K562 (cell line): ENCODE measurements around the gene KAT6B. TPM values are rescaled to one million over a fixed set of nuclear protein-coding genes. Genes with fewer than 3 reads are reported as not detected.
A peak's percentile ranks its signal among the peaks of the same experiment; 100 is the strongest.

Experiments used
- ATAC-seq: fragments of 200-7000 bp; cut with Tn5 transposase; 3 replicates; pipeline ENCODE4 v1.9.1; 2020; ENCODE audit warnings: moderate library complexity
- BruUV-seq: library from RNA; stranded (reverse); fragments of 400-500 nt; replicated peaks from 2 replicates; lab custom pipeline; 2021; lab: Mats Ljungman, UMichigan
- CTCF ChIA-PET: fragments of 300-600 bp; formaldehyde crosslinking; extraction: SDS; loops from one replicate; lab custom pipeline; 2021; ENCODE audit warnings: low intra/inter-chr PET ratio; lab: Yijun Ruan, JAX
- POLR2A ChIA-PET: fragments of 300-600, 350-650 bp; sonication (Branson Sonifier 250); formaldehyde crosslinking; extraction: SDS; loops from one replicate; lab custom pipeline; 2021; ENCODE audit warnings: antibody characterized with exemption, inconsistent platforms; lab: Yijun Ruan, JAX
- DNase-seq, 4 experiments: peaks; one replicate each; pipeline versions ENCODE4 v3.0.0 to v3.0.0-alpha.2; 2011 to 2018; ENCODE audit warnings: low spot score in 3 of 4, mixed read lengths in 3 of 4; ENCODE audit errors: extremely low read depth in 1 of 4
- FAIRE-seq: peaks from 2 replicates; lab custom pipeline; 2011; peaks lifted over from hg19 to GRCh38; lab: Jason Lieb, UNC
- H2AFZ ChIP-seq: 2 replicates; pipeline ENCODE4 v1.6.0; 2011; ENCODE audit warnings: low read depth, low read length, control low read depth, inconsistent platforms
- H3K27ac ChIP-seq: fragments of 200-600 bp; 3 replicates; pipeline ENCODE4 v1.8.0; 2011; ENCODE audit warnings: low read depth, mild to moderate bottlenecking, control low read depth, inconsistent platforms, low read length, moderate library complexity, mixed read lengths; ENCODE audit errors: extremely low read depth
- H3K27me3 ChIP-seq, 2 experiments: fragments of 300-600 bp in 1 of 2; 2 replicates in 1 of 2; 3 replicates in 1 of 2; pipeline versions ENCODE4 v1.6.0 to v1.8.0; 2011; ENCODE audit warnings: inconsistent platforms in 2 of 2, low read length in 2 of 2, mild to moderate bottlenecking in 1 of 2, mixed read lengths in 1 of 2, moderate library complexity in 1 of 2; ENCODE audit not compliant: control insufficient read depth in 2 of 2, insufficient read depth in 2 of 2
- H3K36me3 ChIP-seq: fragments of 300-600 bp; 3 replicates; pipeline ENCODE4 v1.8.0; 2011; ENCODE audit warnings: mild to moderate bottlenecking, low read length, inconsistent platforms; ENCODE audit not compliant: control insufficient read depth, insufficient read depth
- H3K4me1 ChIP-seq, 2 experiments: fragments of 200-600 bp in 1 of 2; replicated peaks in 1 of 2; 2 replicates in 1 of 2; 3 replicates in 1 of 2; pipeline versions ENCODE4 v1.5.1 to v1.8.0; 2011; ENCODE audit warnings: inconsistent platforms in 2 of 2, low read length in 2 of 2, mild to moderate bottlenecking in 1 of 2, mixed read lengths in 1 of 2, moderate library complexity in 1 of 2; ENCODE audit not compliant: control insufficient read depth in 2 of 2, insufficient read depth in 2 of 2
- H3K4me2 ChIP-seq: 2 replicates; pipeline ENCODE4 v1.6.1; 2011; ENCODE audit warnings: low read length, control low read depth, inconsistent platforms, mixed read lengths; ENCODE audit not compliant: insufficient read depth
- H3K4me3 ChIP-seq: fragments of 200-600 bp; sonication (generic), shearing (Covaris generic); 2 replicates; pipeline ENCODE4 v1.5.1; 2016; ENCODE audit warnings: control low read depth, inconsistent platforms
- H3K79me2 ChIP-seq: fragments of 200-600 bp; 3 replicates; pipeline ENCODE4 v1.8.0; 2011; ENCODE audit warnings: low read length, inconsistent platforms; ENCODE audit not compliant: control insufficient read depth, insufficient read depth
- H3K9ac ChIP-seq, 2 experiments: 2 replicates each; pipeline versions ENCODE4 v1.6.0 to v1.6.1; 2011; ENCODE audit warnings: low read depth in 2 of 2, low read length in 2 of 2, control low read depth in 1 of 2, inconsistent platforms in 1 of 2, mild to moderate bottlenecking in 1 of 2, mixed read lengths in 1 of 2; ENCODE audit not compliant: insufficient read depth in 1 of 2
- H3K9me1 ChIP-seq: one replicate; pipeline ENCODE4 v1.6.0; 2011; ENCODE audit warnings: inconsistent platforms, mild to moderate bottlenecking, low read length, moderate library complexity; ENCODE audit not compliant: control insufficient read depth, insufficient read depth
- H3K9me3 ChIP-seq: replicated peaks from 2 replicates; pipeline ENCODE4 v1.5.1; 2011; ENCODE audit warnings: low read depth, low read length, inconsistent platforms; ENCODE audit not compliant: control insufficient read depth, insufficient read depth
- H4K20me1 ChIP-seq: replicated peaks from 2 replicates; pipeline ENCODE4 v1.6.1; 2011; ENCODE audit warnings: low read length, inconsistent platforms, mixed read lengths; ENCODE audit not compliant: control insufficient read depth, insufficient read depth
- ASH1L ChIP-seq: fragments of 450-650 bp; IDR thresholded peaks from 2 replicates; pipeline ENCODE4 v1.6.1; 2018; ENCODE audit warnings: borderline replicate concordance, mild to moderate bottlenecking, low read depth; ENCODE audit not compliant: partially characterized antibody
- BRD4 ChIP-seq: fragments of 200-600 bp; sonication (generic); IDR thresholded peaks from 2 replicates; pipeline ENCODE4 v1.6.1; 2017; ENCODE audit warnings: inconsistent platforms
- CEBPG ChIP-seq, 3 experiments: fragments of 200-800 bp in 1 of 3; sonication (Bioruptor generic) in 1 of 3; sonication (generic) in 1 of 3; formaldehyde crosslinking in 1 of 3; IDR thresholded peaks in 2 of 3; conservative IDR thresholded peaks in 1 of 3; 2 replicates each; pipeline versions ENCODE4 v1.6.1 to v1.8.0; 2016 to 2022; ENCODE audit warnings: missing compliant biosample characterization in 2 of 3, missing genetic modification characterization in 2 of 3, mild to moderate bottlenecking in 1 of 3, missing genetic modification reagents in 1 of 3
- MEIS2 ChIP-seq: fragments of 450-650 bp; IDR thresholded peaks from 2 replicates; pipeline ENCODE4 v1.6.1; 2014; ENCODE audit warnings: mild to moderate bottlenecking; ENCODE audit not compliant: partially characterized antibody
- PCBP2 ChIP-seq: fragments of 200-400 bp; formaldehyde crosslinking; IDR thresholded peaks from 2 replicates; pipeline ENCODE4 v1.6.1; 2018; ENCODE audit warnings: low read length, low read depth, mild to moderate bottlenecking, moderate library complexity; ENCODE audit not compliant: poor library complexity, severe bottlenecking
- RNF2 ChIP-seq: sonication (generic); IDR thresholded peaks from 2 replicates; pipeline ENCODE4 v1.6.1; 2016
- SOX6 ChIP-seq: fragments of 450-650 bp; IDR thresholded peaks from 2 replicates; pipeline ENCODE4 v1.6.1; 2014; ENCODE audit warnings: mild to moderate bottlenecking
- SREBF2 ChIP-seq: sonication (generic); formaldehyde crosslinking; IDR thresholded peaks from 2 replicates; pipeline ENCODE4 v1.4.0; 2020; ENCODE audit warnings: mild to moderate bottlenecking, missing genetic modification reagents
- TAF7 ChIP-seq: fragments of 450-650 bp; IDR thresholded peaks from 2 replicates; pipeline ENCODE4 v1.6.1; 2016; ENCODE audit warnings: missing genetic modification characterization, missing compliant biosample characterization
- ZNF263 ChIP-seq: sonication (generic); formaldehyde crosslinking; IDR thresholded peaks from 2 replicates; pipeline ENCODE4 v1.8.0; 2022; ENCODE audit warnings: mild to moderate bottlenecking, missing genetic modification reagents, borderline replicate concordance
- ZNF695 ChIP-seq: fragments of 450-650 bp; formaldehyde crosslinking; IDR thresholded peaks from 2 replicates; pipeline ENCODE4 v1.4.0; 2020; ENCODE audit warnings: mild to moderate bottlenecking, moderate library complexity
- WGBS: fragments of 100-300 bp; shearing (Covaris generic); methylation state at CpG from one replicate; pipeline ENCODE4 v1.1.6; 2016; ENCODE audit warnings: low coverage, mixed read lengths; ENCODE audit not compliant: insufficient coverage; ENCODE audit errors: missing lambda C conversion rate; 5-methylcytosine and 5-hydroxymethylcytosine counted together
- in situ Hi-C: fragments of 300-500 bp; cut with MboI; formaldehyde crosslinking; loops from 4 replicates; pipeline ENCODE4 v1.15.0; 2018; ENCODE audit warnings: inconsistent platforms, mixed read lengths
- intact Hi-C: fragments of 100-400 bp; cut with micrococcal nuclease; formaldehyde crosslinking; loops from 2 replicates; pipeline ENCODE4 v1.14.2; 2022
- polyA plus RNA-seq, 8 experiments: library from polyadenylated mRNA; depleted of rRNA in 4 of 8; stranded (reverse) in 5 of 8; unstranded in 3 of 8; fragments of >200 nt; fragmentation: Nextera tagmentation in 2 of 8; fragmentation: Illumina TruSeq in 1 of 8; extraction: Ambion mirVana in 2 of 8; extraction: Trizol in 1 of 8; gene quantifications; 2 replicates each; pipeline versions ENCODE4 v1.2.1 to v1.2.3, GENCODE V29; 2011 to 2014; ENCODE audit warnings: inconsistent platforms in 1 of 8, missing spikeins in 1 of 8
- total RNA-seq, 7 experiments: library from RNA; depleted of rRNA in 6 of 7; stranded (reverse); fragments of >200 nt in 6 of 7; fragmentation: Illumina TruSeq in 2 of 7; extraction: Trizol in 2 of 7; gene quantifications; 2 replicates each; pipeline versions ENCODE4 v1.2.1 to v1.2.3, GENCODE V29; 2011 to 2021; ENCODE audit warnings: low replicate concordance in 1 of 7
- TF ChIP-seq, protein P1 (sequence below): fragments of 250-450 bp; sonication (Bioruptor Pico); IDR thresholded peaks from 2 replicates; pipeline ENCODE4 v1.5.0; 2021; ENCODE audit warnings: mild to moderate bottlenecking, borderline replicate concordance

KAT6B gene
- total and polyA plus RNA-seq, 9 of the 15 experiments (the other 6 are each of a cell fraction or from before 2014, with no cell fraction given) = 1.4 to 9.2 (median 6.8) TPM

DNA sequence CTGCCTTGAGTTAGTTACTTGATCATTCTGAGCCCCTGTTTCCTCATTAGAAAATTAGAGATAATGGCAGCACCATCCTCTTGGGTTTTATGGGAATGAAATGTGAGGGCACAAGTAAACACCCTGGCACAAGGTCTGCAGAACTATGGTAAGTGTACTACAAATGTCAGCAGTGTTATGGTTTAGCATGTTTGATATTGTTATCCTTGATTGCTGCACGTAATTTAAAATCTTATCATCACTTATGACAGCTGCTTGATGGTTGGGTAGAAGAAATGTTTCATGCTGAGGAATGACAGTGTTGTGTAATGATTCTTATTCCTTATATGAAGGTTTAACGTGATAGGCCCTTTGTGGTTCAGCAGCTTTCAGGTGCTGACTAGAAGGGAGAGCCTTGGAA, 134.3 kb downstream of the KAT6B start:
- no peak overlapping the region for H3K9ac ChIP-seq
- 16% methylated on average over 2 of the region's 2 CpGs for WGBS
- TF ChIP-seq MEIS2 (peak; percentile 10), SOX6 (no peak), CEBPG (CRISPR knock-in tag; IDR thresholded peaks at IDR 0.05) (no peak), CEBPG (tag; conservative IDR thresholded peaks at IDR 0.05 in 1 of 2, IDR thresholded peaks at IDR 0.05 in 1 of 2) (no peak)
- TF ChIP-seq, all 486 proteins: peak for 1
- H3K9me3 ChIP-seq = no peaks in the 10 kb centered on the region
- no peaks in the 10 kb centered on the region for H3K9me1 ChIP-seq
- peaks cover 3 to 9% of the 10 kb centered on the region in 2 experiments; a peak in 4 of 5 replicates for H3K27me3 ChIP-seq
- ATAC-seq (no peak), DNase-seq (no peak), FAIRE-seq (no peak)
- intact Hi-C loops (no loop called here), in situ Hi-C loops (no loop called here)
- ChIA-PET POLR2A (interaction anchor here (0.8 to 1.8 kb wide), 3 partner anchors 12 to 47 kb away, joined by 3 read pairs; no protein-coding TSS in a partner anchor), CTCF (no interaction called here)
- no peak overlapping the region for H3K4me2 ChIP-seq
- H3K27ac ChIP-seq = no peak overlapping the region
- no peaks in the 10 kb centered on the region for H4K20me1 ChIP-seq
- no peaks in the 10 kb centered on the region for H3K4me1 ChIP-seq
- no peak overlapping the region for H2AFZ ChIP-seq
- no peaks in the 10 kb centered on the region for H3K36me3 ChIP-seq
- no peaks in the 10 kb centered on the region for H3K79me2 ChIP-seq
- H3K4me3 ChIP-seq = no peak overlapping the region
- BruUV-seq = no TSS peak

GRCh38 chr10:74962517-74962916, 136.1 kb downstream of the KAT6B start:
- ATAC-seq = no peak
- H3K9me3 ChIP-seq = no peaks in the 10 kb centered on the region
- WGBS = 23% methylated on average over 4 of the region's 4 CpGs
- peaks cover 0 to 4% of the 10 kb centered on the region in 2 experiments; a peak in 2 of 5 replicates for H3K27me3 ChIP-seq
- H3K4me3 ChIP-seq = no peak overlapping the region
- H3K36me3 ChIP-seq = no peaks in the 10 kb centered on the region
- intact Hi-C loops (no loop called here), in situ Hi-C loops (no loop called here)
- H3K9ac ChIP-seq = no peak overlapping the region
- no peaks in the 10 kb centered on the region for H4K20me1 ChIP-seq
- no peaks in the 10 kb centered on the region for H3K4me1 ChIP-seq
- no TSS peak for BruUV-seq
- H3K27ac ChIP-seq = no peak overlapping the region
- no peak overlapping the region for H2AFZ ChIP-seq
- ChIA-PET CTCF (no interaction called here), POLR2A (no interaction called here)
- no peaks in the 10 kb centered on the region for H3K79me2 ChIP-seq
- H3K4me2 ChIP-seq = no peak overlapping the region
- no peaks in the 10 kb centered on the region for H3K9me1 ChIP-seq
- no peak for FAIRE-seq
- DNase-seq = no peak
- no peak for TF ChIP-seq ZNF695
- no peak for TF ChIP-seq TAF7 (tag)
- no peak for TF ChIP-seq ZNF263 (CRISPR knock-in tag)
- no peak for TF ChIP-seq PCBP2
- TF ChIP-seq ASH1L = no peak
- TF ChIP-seq, protein P1, sequence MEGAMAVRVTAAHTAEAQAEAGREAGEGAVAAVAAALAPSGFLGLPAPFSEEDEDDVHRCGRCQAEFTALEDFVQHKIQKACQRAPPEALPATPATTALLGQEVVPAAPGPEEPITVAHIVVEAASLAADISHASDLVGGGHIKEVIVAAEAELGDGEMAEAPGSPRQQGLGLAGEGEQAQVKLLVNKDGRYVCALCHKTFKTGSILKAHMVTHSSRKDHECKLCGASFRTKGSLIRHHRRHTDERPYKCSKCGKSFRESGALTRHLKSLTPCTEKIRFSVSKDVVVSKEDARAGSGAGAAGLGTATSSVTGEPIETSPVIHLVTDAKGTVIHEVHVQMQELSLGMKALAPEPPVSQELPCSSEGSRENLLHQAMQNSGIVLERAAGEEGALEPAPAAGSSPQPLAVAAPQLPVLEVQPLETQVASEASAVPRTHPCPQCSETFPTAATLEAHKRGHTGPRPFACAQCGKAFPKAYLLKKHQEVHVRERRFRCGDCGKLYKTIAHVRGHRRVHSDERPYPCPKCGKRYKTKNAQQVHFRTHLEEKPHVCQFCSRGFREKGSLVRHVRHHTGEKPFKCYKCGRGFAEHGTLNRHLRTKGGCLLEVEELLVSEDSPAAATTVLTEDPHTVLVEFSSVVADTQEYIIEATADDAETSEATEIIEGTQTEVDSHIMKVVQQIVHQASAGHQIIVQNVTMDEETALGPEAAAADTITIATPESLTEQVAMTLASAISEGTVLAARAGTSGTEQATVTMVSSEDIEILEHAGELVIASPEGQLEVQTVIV = no peak
- TF ChIP-seq BRD4 = no peak
- no peak for TF ChIP-seq RNF2
- no peak for TF ChIP-seq SREBF2 (CRISPR knock-in tag)
